GM18498 (cell line): ENCODE data around the gene EXTL1.
"Not testable (repeated sequence)": the region's sequence is repeated elsewhere in the genome, so short reads cannot be mapped to it uniquely, and the experiment has no call there.

Experiments used
- ATAC-seq: cut with Tn5 transposase; IDR thresholded peaks from one replicate; pipeline ENCODE4 v1.9.1; 2021; ENCODE audit warnings: mild to moderate bottlenecking, moderate library complexity; ENCODE audit not compliant: unreplicated experiment

The EXTL1 gene, protein sequence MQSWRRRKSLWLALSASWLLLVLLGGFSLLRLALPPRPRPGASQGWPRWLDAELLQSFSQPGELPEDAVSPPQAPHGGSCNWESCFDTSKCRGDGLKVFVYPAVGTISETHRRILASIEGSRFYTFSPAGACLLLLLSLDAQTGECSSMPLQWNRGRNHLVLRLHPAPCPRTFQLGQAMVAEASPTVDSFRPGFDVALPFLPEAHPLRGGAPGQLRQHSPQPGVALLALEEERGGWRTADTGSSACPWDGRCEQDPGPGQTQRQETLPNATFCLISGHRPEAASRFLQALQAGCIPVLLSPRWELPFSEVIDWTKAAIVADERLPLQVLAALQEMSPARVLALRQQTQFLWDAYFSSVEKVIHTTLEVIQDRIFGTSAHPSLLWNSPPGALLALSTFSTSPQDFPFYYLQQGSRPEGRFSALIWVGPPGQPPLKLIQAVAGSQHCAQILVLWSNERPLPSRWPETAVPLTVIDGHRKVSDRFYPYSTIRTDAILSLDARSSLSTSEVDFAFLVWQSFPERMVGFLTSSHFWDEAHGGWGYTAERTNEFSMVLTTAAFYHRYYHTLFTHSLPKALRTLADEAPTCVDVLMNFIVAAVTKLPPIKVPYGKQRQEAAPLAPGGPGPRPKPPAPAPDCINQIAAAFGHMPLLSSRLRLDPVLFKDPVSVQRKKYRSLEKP

DNA sequence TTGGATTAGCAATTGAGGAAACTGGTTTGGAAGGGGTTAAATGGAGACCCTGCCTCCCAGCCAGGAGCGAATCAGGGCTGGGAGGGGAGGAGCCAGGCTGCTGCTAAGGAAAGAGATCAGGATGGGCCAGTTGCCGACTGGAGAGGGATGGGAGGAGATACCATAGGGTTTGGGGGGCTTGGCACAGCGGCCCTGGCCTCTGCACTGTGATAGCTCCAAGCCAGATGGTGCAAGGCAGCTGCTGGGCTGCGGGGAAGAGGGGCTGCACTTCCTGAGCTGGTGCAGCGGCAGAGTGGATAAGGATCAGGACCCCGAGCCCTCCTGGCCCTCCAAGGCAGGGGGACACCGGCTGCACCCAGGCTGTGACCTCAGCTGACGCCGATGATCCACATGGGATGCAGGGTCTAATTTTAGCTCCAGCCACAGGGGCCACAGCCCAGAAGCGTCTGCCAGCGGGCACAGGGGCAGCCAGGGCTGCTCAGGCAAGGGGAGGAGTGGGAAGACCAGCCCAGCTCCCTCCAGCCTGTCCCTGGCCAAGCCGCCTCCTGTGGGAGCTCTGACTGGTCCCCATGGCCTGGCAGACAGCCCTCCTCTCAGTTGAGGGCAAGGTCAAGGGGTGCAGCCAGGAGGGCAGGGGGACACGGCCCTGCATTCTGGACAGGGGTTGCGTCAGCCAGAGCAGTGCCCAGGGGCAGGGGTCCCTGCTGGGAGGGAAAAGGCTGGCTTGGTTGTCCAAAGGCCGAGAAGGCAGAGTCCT is at the start of gene EXTL1:
EXTL1 (plus strand) TSS at position 129 of the 757 bp plus-strand sequence. CDS start 872 bp downstream, outside the sequence.
- ATAC-seq = no peak

DNA sequence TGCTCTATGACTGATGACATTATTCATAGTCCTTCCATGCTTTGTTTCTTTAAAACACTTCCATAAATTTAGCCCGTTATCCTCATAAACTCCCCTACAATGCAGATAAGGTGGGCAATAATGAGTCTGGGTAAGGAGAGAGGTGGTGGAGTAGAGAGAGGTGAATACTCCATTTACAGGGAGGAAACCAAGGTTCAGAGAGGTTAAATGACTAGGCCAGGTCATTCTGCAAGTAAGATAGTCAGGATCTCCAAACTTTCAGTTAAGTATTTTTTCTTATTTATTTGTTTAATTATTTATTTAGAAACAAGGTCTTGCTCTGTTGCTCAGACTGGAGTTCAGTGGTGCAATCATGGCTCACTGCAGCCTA is 49.8 kb upstream of the EXTL1 start:
- no peak for ATAC-seq

DNA sequence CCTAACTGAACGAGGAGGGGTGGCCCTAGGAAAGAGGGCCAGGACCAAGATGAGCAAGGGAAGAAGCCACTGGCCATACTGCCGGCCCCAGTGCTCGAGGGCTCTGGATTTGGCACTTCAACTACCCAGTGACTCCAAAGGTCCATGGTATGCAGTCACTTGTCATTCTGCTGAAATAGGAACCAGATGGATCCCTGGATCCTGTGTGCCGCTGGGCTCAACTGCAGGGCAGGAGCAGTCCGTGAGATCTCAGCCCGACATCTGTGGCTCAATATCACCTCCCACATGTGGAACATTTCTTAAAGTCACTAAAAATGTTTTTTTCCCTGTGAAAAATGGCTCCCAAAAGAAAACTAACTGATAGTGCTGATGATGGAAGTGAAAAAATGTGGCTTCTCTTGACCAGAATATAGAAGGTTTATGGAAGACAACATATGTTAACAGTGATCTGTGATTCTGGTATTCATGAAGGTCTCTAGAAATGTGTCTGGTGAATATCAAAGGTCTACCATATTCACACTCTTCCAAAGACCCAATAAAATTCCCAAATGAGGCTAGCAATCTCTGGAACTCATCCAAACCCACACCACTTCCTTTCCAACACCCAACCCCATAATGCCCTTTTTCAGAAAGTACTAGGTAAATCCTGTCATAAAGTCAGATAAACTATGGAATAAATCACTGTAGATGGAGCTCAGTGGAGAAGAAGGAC is 47.8 kb upstream of the EXTL1 start:
- ATAC-seq = no peak

DNA sequence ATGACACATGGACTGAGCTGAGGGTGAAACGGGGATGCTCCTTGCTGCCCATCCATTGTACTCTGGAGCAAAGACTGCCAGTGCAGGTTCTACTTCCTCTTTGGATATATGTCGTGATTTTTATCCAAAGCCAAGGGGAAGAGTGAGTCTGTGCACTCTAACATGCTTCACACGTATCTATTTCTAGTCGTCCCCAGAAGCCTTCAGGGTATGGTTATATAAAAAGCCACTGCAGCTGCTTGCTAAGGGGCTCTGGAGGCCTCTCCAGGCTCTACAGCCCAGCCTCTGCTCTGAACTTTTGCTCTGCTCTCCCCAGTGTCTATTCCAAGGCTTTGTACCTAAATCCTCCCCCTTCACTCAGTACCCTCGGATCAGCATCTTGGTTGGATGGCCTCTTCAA is 43.8 kb upstream of the EXTL1 start:
- no peak for ATAC-seq

DNA sequence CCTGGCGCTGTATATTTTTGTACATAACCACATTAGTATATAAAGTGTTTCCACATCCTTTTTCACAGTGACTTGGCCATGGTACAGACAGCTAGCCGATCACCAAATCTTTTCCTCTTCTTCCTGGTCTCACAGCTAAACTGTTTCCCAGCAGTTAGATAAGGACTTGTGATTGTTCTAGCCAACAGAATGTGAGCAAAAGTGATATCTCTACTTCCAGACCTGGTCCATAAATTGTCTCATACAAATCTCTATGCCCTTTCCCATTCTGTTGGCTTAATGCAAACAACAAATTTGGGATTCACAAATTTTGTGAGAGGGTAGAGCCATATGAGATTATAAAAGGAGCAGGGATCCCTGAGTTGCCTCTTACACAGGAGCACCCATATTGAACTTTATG is 43.2 kb upstream of the EXTL1 start:
- ATAC-seq = no peak

DNA sequence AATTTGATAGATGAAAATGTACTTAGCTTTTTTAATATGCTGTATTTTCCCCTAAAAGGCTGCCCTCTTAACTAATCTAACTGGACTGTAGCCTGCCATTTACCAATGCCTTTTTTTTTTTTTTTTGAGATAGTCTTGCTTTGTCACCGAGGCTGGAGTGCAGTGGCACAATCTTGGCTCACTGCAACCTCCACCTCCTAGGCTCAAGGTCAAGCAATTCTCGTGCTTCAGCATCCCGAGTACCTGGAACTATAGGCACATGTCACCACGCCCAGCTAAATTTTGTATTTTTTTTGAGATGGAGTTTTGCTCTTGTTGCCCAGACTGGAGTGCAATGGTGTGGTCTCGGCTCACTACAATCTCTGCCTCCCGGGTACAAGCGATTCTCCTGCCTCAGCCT is 42.4 kb upstream of the EXTL1 start:
- no peak for ATAC-seq

DNA sequence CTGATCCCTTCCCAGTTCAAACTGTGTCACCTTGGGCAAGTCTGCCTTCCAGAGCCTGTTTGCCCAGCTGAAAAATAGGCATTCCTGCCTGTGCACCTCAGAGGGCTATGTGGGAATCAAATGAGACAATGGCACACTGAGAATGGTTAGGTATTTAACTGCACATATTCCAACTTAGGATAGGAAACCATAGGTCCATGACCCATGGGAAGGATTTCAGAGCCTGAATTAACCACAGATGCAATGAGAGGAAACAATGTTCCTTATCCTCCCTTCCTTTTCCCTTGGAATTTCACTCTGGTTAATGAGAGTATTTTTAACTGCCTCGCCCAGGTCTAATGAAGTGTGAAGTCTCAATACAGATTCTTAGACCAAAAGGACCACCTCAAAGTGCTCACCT is 36.4 kb upstream of the EXTL1 start:
- ATAC-seq = no peak

DNA sequence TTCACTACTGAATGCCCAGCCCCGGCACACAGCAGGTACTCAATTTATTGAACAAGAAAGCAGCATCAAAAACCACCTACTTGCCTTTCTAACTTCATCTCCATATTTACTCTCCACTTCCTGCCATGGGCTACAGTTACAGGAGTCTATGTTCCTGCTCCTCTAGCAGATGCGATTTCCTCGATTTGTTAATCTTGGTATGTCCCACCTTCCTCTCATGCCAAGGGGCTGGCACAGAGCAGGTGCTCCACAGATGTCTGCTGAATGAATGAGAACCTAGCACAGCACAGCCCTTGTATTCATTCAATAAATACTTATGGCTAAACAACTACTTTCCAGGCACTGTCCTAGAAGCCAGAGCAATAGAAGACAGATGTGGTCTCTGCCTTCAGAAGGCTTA is 35.9 kb upstream of the EXTL1 start:
- ATAC-seq = no peak

DNA sequence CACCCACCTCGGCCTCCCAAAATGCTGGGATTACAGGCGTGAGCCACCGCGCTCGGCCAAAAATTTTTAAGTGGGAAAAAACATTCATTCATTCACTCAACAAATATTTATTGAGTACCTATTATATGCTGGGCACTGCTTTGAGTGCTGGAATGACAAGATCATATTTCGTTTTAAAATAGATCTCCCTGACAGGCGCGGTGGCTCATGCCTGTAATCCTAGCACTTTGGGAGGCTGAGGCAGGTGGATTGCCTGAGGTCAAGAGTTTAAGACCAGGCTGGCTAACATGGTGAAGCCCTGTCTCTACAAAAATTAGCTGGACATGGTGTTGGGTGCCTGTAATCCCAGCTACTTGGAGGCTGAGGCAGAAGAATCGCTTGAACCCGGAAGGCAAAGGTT is 34.8 kb upstream of the EXTL1 start:
- ATAC-seq = not testable (repeated sequence)

DNA sequence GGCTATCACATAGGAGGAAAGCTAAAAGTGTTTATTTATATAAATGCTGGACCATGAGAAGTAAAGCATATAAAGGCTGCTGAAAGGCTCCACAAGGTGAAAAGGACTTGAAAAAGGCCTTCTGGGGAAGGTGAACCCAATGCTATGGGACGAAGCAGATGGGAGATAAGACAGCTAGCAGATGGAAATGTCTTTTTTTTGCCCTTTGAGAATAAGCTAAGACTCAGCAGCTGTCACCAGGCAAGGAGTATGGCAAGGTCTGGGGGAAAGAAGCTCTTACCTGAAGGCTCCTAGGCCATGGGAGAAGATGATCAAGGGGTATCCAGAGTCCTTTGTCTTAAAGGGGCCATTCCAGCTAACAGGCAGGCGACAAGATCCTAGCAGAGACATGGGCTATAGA is 33.6 kb upstream of the EXTL1 start:
- ATAC-seq = no peak

DNA sequence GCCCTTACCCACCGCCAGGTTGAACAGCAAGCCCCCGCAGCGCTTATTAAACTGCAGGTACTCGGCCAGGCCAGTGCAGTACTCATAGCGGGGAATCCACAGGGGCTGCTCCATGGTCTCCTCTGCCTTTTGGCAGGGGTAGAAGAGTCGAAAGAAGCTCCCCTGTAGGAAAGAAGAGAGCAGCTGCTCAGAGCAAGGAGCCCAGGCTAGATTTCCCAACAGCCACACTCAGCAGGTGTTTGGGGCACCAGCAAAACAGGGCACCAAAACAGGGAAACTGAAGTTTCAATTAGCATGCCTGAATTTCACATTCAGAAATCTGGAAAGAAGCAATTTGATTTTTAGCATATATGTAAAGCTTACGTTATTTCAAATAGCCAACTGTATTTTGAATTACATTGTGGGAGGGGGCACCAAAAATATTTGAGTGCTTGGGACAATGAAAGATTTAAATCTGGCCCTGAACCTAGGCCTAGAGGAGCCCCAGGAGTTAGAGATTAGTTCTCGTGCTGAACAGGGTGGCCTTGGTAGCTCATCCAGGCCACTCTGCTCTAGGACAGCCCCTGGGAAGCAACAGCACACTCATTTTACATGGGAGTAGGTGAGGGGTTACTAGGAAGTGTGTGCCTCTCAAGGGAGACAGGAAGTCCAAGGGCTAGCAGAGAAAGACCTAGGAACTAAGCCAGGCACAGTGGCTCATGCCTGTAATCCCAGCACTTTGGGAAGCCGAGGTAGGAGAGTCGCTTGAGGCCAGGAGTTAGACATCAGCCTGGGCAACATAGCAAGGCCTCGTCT is 31.9 kb upstream of the EXTL1 start:
- ATAC-seq = no peak

DNA sequence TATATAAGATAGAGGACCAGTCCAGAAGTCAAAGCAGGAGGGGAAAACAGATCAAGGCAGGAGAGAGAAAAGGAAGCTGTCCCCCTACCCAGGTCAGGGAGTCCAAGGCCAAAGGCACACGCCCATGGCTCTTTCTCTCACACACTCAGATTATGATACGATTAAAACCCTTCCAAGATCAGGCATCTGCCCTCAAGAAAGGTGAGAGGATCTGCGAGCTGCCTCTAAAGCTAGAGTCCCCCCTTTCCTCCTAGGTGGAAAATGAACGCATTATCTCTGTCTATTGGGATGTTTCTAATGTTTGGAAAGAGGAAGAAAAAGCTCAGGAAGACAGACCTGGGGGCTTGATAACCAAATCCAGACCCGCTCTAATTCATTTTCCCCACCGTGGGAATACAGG is 31.3 kb upstream of the EXTL1 start:
- ATAC-seq = no peak

DNA sequence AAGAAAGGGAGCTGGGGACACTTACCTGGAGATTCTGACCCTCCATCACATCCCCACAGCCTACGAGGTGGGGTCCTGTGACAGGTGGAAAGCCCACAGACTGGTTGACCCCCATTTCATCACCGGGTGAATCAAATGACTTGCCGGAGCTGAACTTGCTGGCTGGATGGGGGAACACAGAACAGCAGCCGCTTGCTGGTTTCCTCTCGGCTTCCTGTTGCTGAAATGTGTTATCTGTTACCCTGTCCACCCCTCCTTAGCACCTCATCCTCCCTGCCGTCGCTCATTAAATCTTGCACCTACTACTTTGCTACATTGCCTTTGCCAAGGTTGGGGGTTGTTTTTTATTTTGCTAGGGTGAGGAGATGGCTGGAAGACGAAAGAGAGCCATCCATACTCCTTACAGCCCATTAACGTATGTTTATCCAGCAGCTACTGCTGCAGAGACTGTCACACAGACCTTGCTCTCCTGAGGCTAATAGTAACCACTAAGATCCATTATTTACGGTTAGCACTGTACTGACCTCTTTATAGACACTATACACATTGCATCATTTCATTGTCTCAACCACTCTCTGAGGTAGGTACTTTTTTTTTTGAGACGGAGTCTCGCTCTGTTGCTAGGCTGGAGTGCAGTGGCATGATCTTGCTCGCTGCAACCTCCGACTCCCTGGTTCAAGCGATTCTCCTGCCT is 30.7 kb upstream of the EXTL1 start:
- ATAC-seq = no peak

DNA sequence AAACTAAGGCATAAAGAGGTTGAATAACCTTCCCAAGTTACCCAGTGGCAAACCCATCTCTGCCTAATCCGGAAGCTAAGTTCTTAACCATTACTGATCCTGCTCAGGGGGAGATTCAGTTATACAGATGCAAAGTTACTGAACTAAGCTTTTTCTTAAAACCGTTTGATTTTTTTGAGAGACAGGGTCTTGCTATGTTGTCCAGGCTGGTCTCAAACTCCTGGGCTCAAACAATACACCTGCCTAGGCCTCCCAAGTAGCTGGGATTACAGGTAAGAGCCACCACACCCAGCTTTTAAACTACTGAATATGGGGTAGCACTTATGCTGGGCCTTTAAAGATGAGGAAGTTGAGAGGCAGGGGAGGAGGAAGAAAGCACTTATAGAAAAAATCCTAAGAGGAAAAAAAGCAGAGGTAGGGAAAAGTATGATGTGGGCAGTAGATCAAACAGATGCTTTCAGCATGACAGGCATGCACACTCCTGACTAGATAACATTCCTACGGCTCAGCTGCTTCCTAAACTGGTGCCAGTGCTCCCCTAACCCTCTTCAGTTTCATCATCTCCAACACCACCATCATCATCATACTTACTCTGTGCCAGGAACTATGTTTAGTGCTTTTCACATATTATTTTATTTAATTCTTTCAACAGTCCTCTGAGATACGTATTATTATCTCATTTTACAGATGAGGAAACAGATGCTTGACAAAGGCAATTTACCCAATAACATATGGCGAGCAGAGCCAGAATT is 29.5 kb upstream of the EXTL1 start:
- no peak for ATAC-seq

DNA sequence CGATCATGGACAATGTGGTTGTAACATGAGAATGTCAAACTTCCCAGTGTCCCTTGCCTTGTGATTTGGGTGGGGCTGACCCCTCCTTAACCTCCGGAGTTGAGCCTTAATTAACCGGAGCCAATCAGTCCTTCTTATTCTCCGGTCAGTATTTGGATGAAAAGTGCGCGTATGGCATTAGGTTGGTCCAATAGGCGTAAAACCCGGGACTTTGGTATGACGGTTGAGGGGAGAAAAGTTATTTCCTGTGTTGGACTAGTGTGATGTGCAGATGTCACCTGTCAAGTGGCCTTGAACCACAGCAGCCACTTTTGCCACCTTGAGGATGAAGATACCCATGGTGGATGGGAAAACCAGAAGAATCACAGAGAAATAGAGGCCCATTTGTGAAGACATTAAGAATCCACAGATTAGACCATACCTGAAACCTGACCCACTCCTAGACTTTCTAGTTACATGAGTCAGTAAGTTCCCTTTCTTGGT is 28.8 kb upstream of the EXTL1 start:
- ATAC-seq = no peak

DNA sequence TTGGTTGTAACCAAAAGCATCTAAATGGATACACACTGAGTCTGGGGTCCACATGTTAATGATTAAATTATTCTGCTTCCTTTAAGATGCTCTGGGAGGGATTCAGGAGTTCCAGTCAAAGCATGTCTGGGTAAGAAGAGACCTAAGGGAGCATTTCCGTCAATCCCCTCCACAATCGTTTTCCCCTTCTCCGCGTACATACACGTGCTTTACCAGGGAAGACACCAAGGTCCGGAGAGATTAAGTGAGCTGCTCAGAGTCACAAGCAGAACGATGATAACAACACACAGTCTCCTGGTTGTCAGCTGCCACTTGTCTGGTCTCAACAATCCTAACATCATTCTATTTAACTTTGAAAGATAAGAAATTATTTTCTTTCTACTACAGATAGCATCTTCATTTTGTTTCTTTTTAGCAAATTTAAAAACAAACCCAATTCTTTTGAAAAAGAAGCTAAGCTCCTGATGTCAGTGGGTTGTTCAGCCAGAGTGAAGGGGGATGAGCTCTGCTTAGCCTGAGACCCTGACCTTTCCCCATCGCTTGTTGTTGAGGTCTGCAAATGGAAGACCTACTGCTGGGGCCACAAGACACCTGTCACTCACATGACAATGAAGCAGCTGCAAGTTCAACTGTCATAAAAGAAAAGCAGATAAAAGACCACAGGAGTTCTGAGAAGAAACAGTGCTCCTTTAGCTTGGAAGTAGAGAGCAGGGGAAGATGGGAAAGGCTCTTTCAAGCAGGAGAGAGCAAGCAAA is 28.2 kb upstream of the EXTL1 start:
- ATAC-seq = no peak

DNA sequence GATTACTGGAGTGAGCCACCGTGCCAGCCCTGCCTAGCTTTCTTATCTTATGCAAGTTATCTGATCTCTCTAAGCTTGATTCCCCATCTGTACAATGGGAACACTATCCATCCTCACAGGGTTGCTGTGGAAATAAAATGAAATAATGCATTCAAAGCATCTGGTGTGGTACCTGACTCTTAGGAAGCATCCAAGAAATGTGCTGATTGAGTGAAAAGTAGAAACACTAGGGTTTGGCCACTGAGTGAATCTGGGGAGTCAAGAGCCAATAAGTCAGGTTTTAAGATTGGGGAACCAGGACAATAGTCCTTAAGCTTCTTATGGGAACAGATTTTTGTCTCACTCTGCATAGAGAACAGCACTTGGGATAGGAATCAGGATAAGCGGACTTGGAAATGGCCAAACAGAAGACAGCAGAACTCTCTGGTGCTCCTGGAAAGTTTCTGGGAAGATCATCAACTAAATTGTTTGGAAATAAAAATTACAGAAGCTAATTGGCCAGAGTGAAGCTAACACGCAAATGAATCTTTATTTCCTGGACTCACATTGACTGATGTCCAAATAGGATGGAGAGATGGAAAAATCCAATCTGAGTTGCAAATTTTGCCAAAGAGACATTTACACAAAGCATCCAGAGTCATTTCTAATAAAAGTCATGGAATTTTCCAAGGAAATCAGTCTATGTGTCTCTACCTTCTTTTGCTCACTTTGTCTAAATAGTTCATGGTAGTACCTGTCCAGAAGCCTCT is 27.0 kb upstream of the EXTL1 start:
- ATAC-seq = no peak
